ENCODE results near the gene PAWR. TPM values are rescaled to one million over a fixed set of nuclear protein-coding genes. Genes with fewer than 3 reads are reported as not detected.
A peak's percentile ranks its signal among the peaks of the same experiment; 100 is the strongest.
"Not testable (repeated sequence)": the region's sequence is repeated elsewhere in the genome, so short reads cannot be mapped to it uniquely, and the experiment has no call there.

The PAWR gene
- total and polyA plus RNA-seq, 2 donors from 2014 or later, result 30.7 to 69.2 TPM

- Histone ChIP-seq H3K4me1 (ENCODE audit: control insufficient read depth in 2 of 3, insufficient read depth in 2 of 3, low read depth in 1 of 3, low read length in 3 of 3) (peaks cover 0 to 13% (median 3%) of the 10 kb centered on the region in 3 donors), H3K9me3 (ENCODE audit: control insufficient read depth in 2 of 3, insufficient read depth in 1 of 3, low read length in 3 of 3) (no peaks in the 10 kb centered on the region), H3K36me3 (ENCODE audit: control insufficient read depth in 2 of 3, insufficient read depth in 3 of 3, low read length in 3 of 3) (peaks cover 3 to 10% (median 4%) of the 10 kb centered on the region in 3 donors), H3K27ac (ENCODE audit: low read depth in 2 of 2, low read length in 2 of 2) (peak overlapping the region in 1 of 2 donors; percentile 18), H3K27me3 (ENCODE audit: control insufficient read depth, insufficient read depth, low read length) (no peaks in the 10 kb centered on the region), H3K4me3 (ENCODE audit: low read length in 3 of 3) (no peak overlapping the region), H3K9ac (ENCODE audit: low read length in 3 of 3) (no peak overlapping the region)
- DNase-seq (peak in 2 of 5 donors; percentile 22 to 53), FAIRE-seq (no peak)
- intact Hi-C loops (cut with DNase I), result no loop called here
- TF ChIP-seq, protein P1, sequence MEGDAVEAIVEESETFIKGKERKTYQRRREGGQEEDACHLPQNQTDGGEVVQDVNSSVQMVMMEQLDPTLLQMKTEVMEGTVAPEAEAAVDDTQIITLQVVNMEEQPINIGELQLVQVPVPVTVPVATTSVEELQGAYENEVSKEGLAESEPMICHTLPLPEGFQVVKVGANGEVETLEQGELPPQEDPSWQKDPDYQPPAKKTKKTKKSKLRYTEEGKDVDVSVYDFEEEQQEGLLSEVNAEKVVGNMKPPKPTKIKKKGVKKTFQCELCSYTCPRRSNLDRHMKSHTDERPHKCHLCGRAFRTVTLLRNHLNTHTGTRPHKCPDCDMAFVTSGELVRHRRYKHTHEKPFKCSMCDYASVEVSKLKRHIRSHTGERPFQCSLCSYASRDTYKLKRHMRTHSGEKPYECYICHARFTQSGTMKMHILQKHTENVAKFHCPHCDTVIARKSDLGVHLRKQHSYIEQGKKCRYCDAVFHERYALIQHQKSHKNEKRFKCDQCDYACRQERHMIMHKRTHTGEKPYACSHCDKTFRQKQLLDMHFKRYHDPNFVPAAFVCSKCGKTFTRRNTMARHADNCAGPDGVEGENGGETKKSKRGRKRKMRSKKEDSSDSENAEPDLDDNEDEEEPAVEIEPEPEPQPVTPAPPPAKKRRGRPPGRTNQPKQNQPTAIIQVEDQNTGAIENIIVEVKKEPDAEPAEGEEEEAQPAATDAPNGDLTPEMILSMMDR (IDR thresholded peaks at IDR 0.05; ENCODE audit: borderline replicate concordance, extremely low read depth, insufficient read depth), result no peak
Measured at GRCh38 chr12:79566452-79567174, 124.2 kb downstream of the PAWR start.

GRCh38 chr12:79564727-79565350 lies 125.9 kb downstream of the PAWR start:
- intact Hi-C loops (cut with DNase I); FAIRE-seq; H3K27ac ChIP-seq (ENCODE audit: low read depth in 2 of 2, low read length in 2 of 2); H3K4me3 ChIP-seq (ENCODE audit: low read length in 3 of 3); H3K27me3 ChIP-seq (ENCODE audit: control insufficient read depth, insufficient read depth, low read length); H3K9me3 ChIP-seq (ENCODE audit: control insufficient read depth in 2 of 3, insufficient read depth in 1 of 3, low read length in 3 of 3); H3K9ac ChIP-seq (ENCODE audit: low read length in 3 of 3): not testable (repeated sequence)
- Histone ChIP-seq H3K4me1 (ENCODE audit: control insufficient read depth in 2 of 3, insufficient read depth in 2 of 3, low read depth in 1 of 3, low read length in 3 of 3) (peaks cover 0 to 20% (median 6%) of the 10 kb centered on the region in 3 donors), H3K36me3 (ENCODE audit: control insufficient read depth in 2 of 3, insufficient read depth in 3 of 3, low read length in 3 of 3) (peaks cover 0 to 10% (median 4%) of the 10 kb centered on the region in 3 donors)
- DNase-seq, result peak in 1 of 5 donors; percentile 64

DNA sequence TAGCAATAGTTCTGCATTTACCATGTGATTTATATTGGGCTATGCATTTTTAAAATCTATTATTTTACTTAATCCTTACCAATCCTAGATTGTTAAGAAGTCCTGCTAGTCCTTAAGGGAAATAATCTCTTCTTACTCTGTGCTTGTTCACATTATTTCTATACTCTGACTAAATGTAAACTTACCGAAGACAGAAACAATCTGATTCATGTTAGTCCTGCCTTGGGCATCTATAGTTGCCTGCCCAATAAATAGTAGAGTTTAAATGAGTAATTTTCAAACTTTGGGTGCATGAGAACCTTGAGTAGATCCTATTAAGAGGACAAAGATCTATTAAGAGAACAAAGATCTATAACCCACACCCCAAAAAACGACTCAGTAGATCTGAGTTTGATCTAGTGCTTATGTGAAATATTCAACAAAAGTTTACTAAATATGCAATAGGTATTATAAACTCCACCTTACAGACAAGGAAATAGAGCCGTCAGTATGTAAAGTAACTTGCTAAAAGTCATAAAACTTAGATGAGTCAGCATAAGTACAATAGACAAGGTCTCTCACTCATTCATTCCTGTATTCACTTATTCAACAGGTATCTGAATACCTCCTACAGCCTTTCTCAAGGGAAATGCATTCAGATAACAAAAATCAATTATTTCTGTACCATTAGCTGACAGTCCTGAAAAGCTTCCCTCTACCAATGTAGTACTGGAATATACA lies 127.6 kb downstream of the PAWR start:
- Histone ChIP-seq H3K27me3 (ENCODE audit: control insufficient read depth, insufficient read depth, low read length) (no peaks in the 10 kb centered on the region), H3K9ac (ENCODE audit: low read length in 3 of 3) (no peak overlapping the region), H3K4me1 (ENCODE audit: control insufficient read depth in 2 of 3, insufficient read depth in 2 of 3, low read depth in 1 of 3, low read length in 3 of 3) (peaks cover 0 to 26% (median 11%) of the 10 kb centered on the region in 3 donors), H3K9me3 (ENCODE audit: control insufficient read depth in 2 of 3, insufficient read depth in 1 of 3, low read length in 3 of 3) (no peaks in the 10 kb centered on the region), H3K4me3 (ENCODE audit: low read length in 3 of 3) (no peak overlapping the region), H3K36me3 (ENCODE audit: control insufficient read depth in 2 of 3, insufficient read depth in 3 of 3, low read length in 3 of 3) (peaks cover 0 to 4% (median 4%) of the 10 kb centered on the region in 3 donors), H3K27ac (ENCODE audit: low read depth in 2 of 2, low read length in 2 of 2) (no peak overlapping the region)
- DNase-seq (no peak), FAIRE-seq (no peak)
- TF ChIP-seq, protein P1 (IDR thresholded peaks at IDR 0.05; ENCODE audit: borderline replicate concordance, extremely low read depth, insufficient read depth), result no peak
- intact Hi-C loops (cut with DNase I), result no loop called here

All from kidney (tissue), 14 donors.